Glutamatergic neuron (in vitro differentiated cells): Measurements from ENCODE around the gene POU2F1. TPM values are rescaled to one million over a fixed set of nuclear protein-coding genes. Genes with fewer than 3 reads are reported as not detected.
"Not testable (repeated sequence)": the region's sequence is repeated elsewhere in the genome, so short reads cannot be mapped to it uniquely, and the experiment has no call there.

ENCODE experiments used
- DNase-seq: peaks from one replicate; pipeline ENCODE4 v3.0.0; 2022
- H3K27ac Mint-ChIP-seq: one replicate; pipeline ENCODE4 v1.8.0; 2020; ENCODE audit warnings: mild to moderate bottlenecking, mixed read lengths, inconsistent platforms; ENCODE audit not compliant: unreplicated experiment
- H3K27me3 Mint-ChIP-seq: one replicate; pipeline ENCODE4 v1.8.0; 2020; ENCODE audit warnings: mild to moderate bottlenecking, moderate library complexity, mixed read lengths, inconsistent platforms; ENCODE audit not compliant: unreplicated experiment
- H3K36me3 Mint-ChIP-seq: one replicate; pipeline ENCODE4 v1.8.0; 2020; ENCODE audit warnings: mild to moderate bottlenecking, mixed read lengths, inconsistent platforms; ENCODE audit not compliant: unreplicated experiment
- H3K4me1 Mint-ChIP-seq: one replicate; pipeline ENCODE4 v1.8.0; 2020; ENCODE audit warnings: mild to moderate bottlenecking, low read depth, mixed read lengths, inconsistent platforms; ENCODE audit not compliant: unreplicated experiment
- H3K4me3 Mint-ChIP-seq: one replicate; pipeline ENCODE4 v1.8.0; 2020; ENCODE audit warnings: mild to moderate bottlenecking, mixed read lengths, inconsistent platforms; ENCODE audit not compliant: unreplicated experiment
- H3K9me3 Mint-ChIP-seq: one replicate; pipeline ENCODE4 v1.8.0; 2020; ENCODE audit warnings: mild to moderate bottlenecking, moderate library complexity, mixed read lengths, inconsistent platforms; ENCODE audit not compliant: unreplicated experiment
- total RNA-seq: library from RNA; stranded (reverse); fragmentation: NEBNext Ultra II Directional; extraction: Animal tissue kit (Norgen Biotek cat#: 25700); gene quantifications from one replicate; pipeline ENCODE4 v1.2.1, GENCODE V29; 2021; ENCODE audit not compliant: unreplicated experiment
- TF ChIP-seq, protein P1 (sequence below): fragments of 200-600 bp; sonication (generic); IDR thresholded peaks from one replicate; pipeline ENCODE4 v1.5.0; 2021; ENCODE audit not compliant: partially characterized antibody, unreplicated experiment

Gene POU2F1
- total RNA-seq, 1 donor from 2014 or later: 37.7 TPM

DNA sequence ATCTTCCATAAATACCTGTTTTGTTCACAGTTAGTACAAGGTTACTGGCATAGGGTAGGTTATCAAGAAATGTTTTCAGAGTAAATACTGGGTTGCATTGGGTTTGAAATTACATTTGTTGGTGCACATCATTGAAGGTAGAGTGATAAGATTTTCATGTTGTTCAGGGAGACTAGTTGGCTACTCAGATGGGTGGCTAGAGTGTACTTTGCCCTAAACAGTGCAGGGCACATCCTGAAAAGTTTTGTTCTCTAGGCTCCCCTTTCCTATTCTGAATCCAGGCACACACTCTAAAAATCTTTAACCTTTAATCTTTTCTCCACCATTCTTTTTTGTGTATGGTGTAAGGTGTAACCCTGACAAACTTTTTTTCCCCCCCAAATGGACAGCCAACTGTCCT lies 18.0 kb downstream of the POU2F1 start:
- DNase-seq: no peak
- Mint-ChIP-seq H3K9me3 (no peaks in the 10 kb centered on the region), H3K4me1 (peaks cover 19% of the 10 kb centered on the region), H3K36me3 (no peaks in the 10 kb centered on the region), H3K4me3 (no peak overlapping the region), H3K27ac (no peak overlapping the region), H3K27me3 (no peaks in the 10 kb centered on the region)
- TF ChIP-seq, protein P1, sequence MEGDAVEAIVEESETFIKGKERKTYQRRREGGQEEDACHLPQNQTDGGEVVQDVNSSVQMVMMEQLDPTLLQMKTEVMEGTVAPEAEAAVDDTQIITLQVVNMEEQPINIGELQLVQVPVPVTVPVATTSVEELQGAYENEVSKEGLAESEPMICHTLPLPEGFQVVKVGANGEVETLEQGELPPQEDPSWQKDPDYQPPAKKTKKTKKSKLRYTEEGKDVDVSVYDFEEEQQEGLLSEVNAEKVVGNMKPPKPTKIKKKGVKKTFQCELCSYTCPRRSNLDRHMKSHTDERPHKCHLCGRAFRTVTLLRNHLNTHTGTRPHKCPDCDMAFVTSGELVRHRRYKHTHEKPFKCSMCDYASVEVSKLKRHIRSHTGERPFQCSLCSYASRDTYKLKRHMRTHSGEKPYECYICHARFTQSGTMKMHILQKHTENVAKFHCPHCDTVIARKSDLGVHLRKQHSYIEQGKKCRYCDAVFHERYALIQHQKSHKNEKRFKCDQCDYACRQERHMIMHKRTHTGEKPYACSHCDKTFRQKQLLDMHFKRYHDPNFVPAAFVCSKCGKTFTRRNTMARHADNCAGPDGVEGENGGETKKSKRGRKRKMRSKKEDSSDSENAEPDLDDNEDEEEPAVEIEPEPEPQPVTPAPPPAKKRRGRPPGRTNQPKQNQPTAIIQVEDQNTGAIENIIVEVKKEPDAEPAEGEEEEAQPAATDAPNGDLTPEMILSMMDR: no peak

DNA sequence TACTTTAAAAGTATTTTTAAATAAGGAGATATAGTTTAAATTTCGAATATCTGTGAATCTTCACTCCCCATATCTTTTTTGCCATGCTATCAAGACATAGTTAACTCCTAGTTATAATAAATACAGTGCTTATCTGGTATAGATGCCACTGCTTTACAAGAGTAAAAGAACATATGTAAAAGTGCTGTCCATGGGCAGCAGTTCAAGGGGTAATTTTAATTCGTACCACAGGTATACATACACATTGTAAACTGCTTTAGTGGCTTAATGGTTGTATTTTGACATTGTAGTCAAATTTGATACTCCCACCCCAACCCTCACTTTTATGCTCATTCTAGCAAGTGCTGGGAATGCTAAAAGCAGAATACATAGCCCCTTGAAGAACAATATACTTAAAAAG lies 18.6 kb downstream of the POU2F1 start:
- H3K27ac Mint-ChIP-seq: peak overlapping the region; percentile 24
- H3K9me3 Mint-ChIP-seq: no peaks in the 10 kb centered on the region
- H3K36me3 Mint-ChIP-seq: no peaks in the 10 kb centered on the region

DNA sequence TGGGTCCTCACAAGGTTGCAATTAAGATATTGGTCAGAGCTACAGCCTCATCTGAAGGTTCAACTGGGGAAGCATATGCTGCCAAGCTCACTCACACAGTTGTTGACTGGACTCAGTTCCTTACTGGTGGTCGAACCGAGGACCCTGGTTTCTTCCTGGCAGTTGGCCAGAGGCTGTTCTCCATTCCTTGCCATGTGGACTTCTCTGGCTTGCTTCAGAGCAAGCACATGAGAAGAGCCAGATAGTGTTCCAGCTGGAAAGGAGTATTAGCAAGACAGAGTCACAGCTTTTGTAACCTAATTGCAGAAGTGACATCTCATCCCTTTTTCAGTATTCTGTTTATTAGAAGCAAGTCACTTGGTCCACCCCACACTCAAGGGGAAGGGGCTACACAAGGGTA lies 23.6 kb downstream of the POU2F1 start:
- no peaks in the 10 kb centered on the region for H3K9me3 Mint-ChIP-seq
- no peak for DNase-seq
- H3K27me3 Mint-ChIP-seq: no peaks in the 10 kb centered on the region
- TF ChIP-seq, protein P1: no peak
- no peak overlapping the region for H3K27ac Mint-ChIP-seq
- peaks cover 9% of the 10 kb centered on the region for H3K4me1 Mint-ChIP-seq
- no peak overlapping the region for H3K4me3 Mint-ChIP-seq
- H3K36me3 Mint-ChIP-seq: no peaks in the 10 kb centered on the region

More for the DNA sequence above, 18.6 kb downstream of the POU2F1 start:
- TF ChIP-seq, protein P1: no peak
- H3K4me3 Mint-ChIP-seq: no peak overlapping the region
- no peaks in the 10 kb centered on the region for H3K27me3 Mint-ChIP-seq
- no peak for DNase-seq
- H3K4me1 Mint-ChIP-seq: peaks cover 19% of the 10 kb centered on the region

DNA sequence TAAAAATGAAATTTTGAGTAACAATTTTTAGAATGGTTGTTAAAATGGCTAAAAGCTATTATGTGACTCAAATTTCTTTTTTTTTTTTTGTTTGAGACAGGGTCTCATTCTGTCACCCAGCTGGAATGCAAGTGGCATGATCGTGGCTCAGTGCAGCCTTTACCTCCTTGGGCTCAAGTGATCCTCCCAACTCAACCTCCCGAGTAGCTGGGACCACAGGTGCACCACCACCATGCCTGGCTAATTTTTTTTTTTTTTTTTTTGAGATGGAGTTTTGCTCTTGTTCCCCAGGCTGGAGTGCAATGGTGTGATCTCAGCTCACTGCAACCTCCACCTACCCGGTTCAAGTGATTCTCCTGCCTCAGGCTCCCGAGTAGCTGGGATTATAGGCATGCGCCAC lies 24.5 kb downstream of the POU2F1 start:
- not testable (repeated sequence) for H3K9me3 Mint-ChIP-seq, H3K27ac Mint-ChIP-seq, H3K4me1 Mint-ChIP-seq, DNase-seq, H3K4me3 Mint-ChIP-seq, H3K27me3 Mint-ChIP-seq, H3K36me3 Mint-ChIP-seq

DNA sequence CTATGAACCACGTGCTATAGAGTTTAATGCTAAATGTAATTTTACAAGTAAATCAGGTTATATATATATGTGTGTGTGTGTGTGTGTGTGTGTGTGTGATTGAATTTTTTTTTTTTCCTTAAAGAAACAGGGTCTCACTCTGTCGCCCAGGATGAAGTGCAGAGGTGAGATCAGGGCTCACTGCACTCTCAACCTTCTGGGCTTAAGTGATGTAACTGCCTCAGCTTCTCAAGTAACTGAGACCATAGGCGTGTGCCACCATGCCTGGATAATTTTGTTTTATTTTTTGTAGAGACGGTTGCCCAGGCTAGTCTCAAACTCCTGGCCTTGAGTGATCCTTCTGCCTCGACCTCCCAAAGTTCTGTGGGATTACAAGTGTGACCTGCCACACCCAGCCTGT lies 26.3 kb downstream of the POU2F1 start:
- Mint-ChIP-seq H3K9me3 (no peaks in the 10 kb centered on the region), H3K4me3 (no peak overlapping the region), H3K36me3 (no peaks in the 10 kb centered on the region), H3K27ac (no peak overlapping the region), H3K27me3 (no peaks in the 10 kb centered on the region), H3K4me1 (no peaks in the 10 kb centered on the region)
- TF ChIP-seq, protein P1: no peak
- no peak for DNase-seq

DNA sequence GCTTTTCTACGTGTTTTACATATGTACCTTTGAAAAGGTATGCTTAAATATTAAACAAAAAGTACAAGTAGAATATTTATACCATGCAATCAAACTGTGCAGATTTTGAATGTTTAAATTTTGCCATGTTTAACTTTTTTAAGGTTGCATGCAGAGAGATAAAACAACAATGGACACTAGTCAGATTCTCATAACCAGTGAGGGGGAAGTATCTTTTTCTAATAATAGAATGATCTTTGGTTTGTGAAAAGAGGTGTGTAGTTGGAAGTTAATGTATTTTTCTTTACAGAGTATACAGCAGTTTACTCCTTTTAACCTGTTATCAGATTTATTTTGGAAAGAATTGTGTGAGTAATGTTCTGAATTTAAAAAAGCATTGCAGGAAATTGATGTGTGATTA lies 27.1 kb downstream of the POU2F1 start:
- H3K36me3 Mint-ChIP-seq: no peaks in the 10 kb centered on the region
- TF ChIP-seq, protein P1: no peak
- no peak for DNase-seq
- H3K9me3 Mint-ChIP-seq: no peaks in the 10 kb centered on the region
- H3K27ac Mint-ChIP-seq: no peak overlapping the region
- no peaks in the 10 kb centered on the region for H3K4me1 Mint-ChIP-seq
- H3K27me3 Mint-ChIP-seq: no peaks in the 10 kb centered on the region
- no peak overlapping the region for H3K4me3 Mint-ChIP-seq
